ENCODE data around the gene UBE2V1. TPM values are rescaled to one million over a fixed set of nuclear protein-coding genes. Genes with fewer than 3 reads are reported as not detected.

The UBE2V1 gene
- polyA plus RNA-seq, 2 of the 4 experiments (the other 2 are of a cell fraction), result 129 to 141 TPM

GRCh38 chr20:50149481-50150254 is 36.7 kb upstream of the UBE2V1 start (continued):
- TF ChIP-seq RCOR1 (IDR thresholded peaks at IDR 0.05; ENCODE audit: low read depth, low read length), result no peak
- no peak for TF ChIP-seq USF2 (IDR thresholded peaks at IDR 0.05)
- TF ChIP-seq JUNB (IDR thresholded peaks at IDR 0.05), result no peak
- no peak for TF ChIP-seq HEYL (CRISPR knock-in tag; IDR thresholded peaks at IDR 0.05)

- TF ChIP-seq HEYL (CRISPR knock-in tag; IDR thresholded peaks at IDR 0.05), result no peak
- no peak for TF ChIP-seq RARB (CRISPR knock-in tag; IDR thresholded peaks at IDR 0.05)
- no peak for TF ChIP-seq SMC3 (IDR thresholded peaks at IDR 0.05)
- TF ChIP-seq JUNB (IDR thresholded peaks at IDR 0.05), result no peak
- TF ChIP-seq TFCP2L1 (CRISPR knock-in tag; IDR thresholded peaks at IDR 0.05), result no peak
- TF ChIP-seq CEBPB (IDR thresholded peaks at IDR 0.05), result no peak
- TF ChIP-seq ZNF302 (CRISPR knock-in tag; IDR thresholded peaks at IDR 0.05), result no peak
- TF ChIP-seq ATOH8 (CRISPR knock-in tag; IDR thresholded peaks at IDR 0.05; ENCODE audit: low read depth), result no peak
- no peak for TF ChIP-seq MYC (IDR thresholded peaks at IDR 0.05; ENCODE audit: borderline replicate concordance, low read length)
- TF ChIP-seq BCL3 (IDR thresholded peaks at IDR 0.05), result no peak
- TF ChIP-seq ZFP36 (IDR thresholded peaks at IDR 0.05; ENCODE audit: borderline replicate concordance, partially characterized antibody), result no peak
- TF ChIP-seq HOXA7 (CRISPR knock-in tag; IDR thresholded peaks at IDR 0.05), result no peak
- no peak for TF ChIP-seq CTCF (IDR thresholded peaks at IDR 0.05)
- TF ChIP-seq CHD2 (IDR thresholded peaks at IDR 0.05; ENCODE audit: low read length, partially characterized antibody), result no peak
- no peak for TF ChIP-seq CHD4 (IDR thresholded peaks at IDR 0.05; ENCODE audit: borderline replicate concordance)
- TF ChIP-seq REST (IDR thresholded peaks at IDR 0.05), result no peak
- TF ChIP-seq MAZ (IDR thresholded peaks at IDR 0.05; ENCODE audit: borderline replicate concordance, low read depth, low read length), result no peak
- TF ChIP-seq CBX2 (IDR thresholded peaks at IDR 0.05; ENCODE audit: borderline replicate concordance, low read depth), result no peak
- TF ChIP-seq KDM5A (IDR thresholded peaks at IDR 0.05), result no peak
- TF ChIP-seq MAFK (IDR thresholded peaks at IDR 0.05; ENCODE audit: partially characterized antibody), result no peak
- DNase-seq (ENCODE audit: low read depth in 1 of 2, low spot score in 1 of 2), result no peak
- no peak for ATAC-seq
- H3K4me3 ChIP-seq, result no peak overlapping the region
- H3K9me3 ChIP-seq, result no peaks in the 10 kb centered on the region
- H3K4me2 ChIP-seq, result no peak overlapping the region
- 82% methylated on average over 17 of the region's 17 CpGs for WGBS (ENCODE audit: missing lambda C conversion rate)
- no peak for FAIRE-seq
- POLR2A ChIA-PET, result interaction anchor here (0.8 kb wide), 1 partner anchor 25 kb away, joined by 3 read pairs; no protein-coding TSS in a partner anchor
- H3K4me1 ChIP-seq, result peaks cover 79% of the 10 kb centered on the region
- H3K27ac ChIP-seq, result peak overlapping the region in 1 of 2 experiments; percentile 95; a peak in 4 of 6 replicates
- CTCF ChIA-PET, result interaction anchor here (1.0 to 9.3 kb wide), 7 partner anchors 9 to 75 kb away, joined by 3 to 161 read pairs (median 5); no protein-coding TSS in a partner anchor
Observed at GRCh38 chr20:50146732-50147662, 34.0 kb upstream of the UBE2V1 start.
